Measurements from ENCODE around the gene PEX16. TPM values are rescaled to one million over a fixed set of nuclear protein-coding genes. Genes with fewer than 3 reads are reported as not detected.

The PEX16 gene
- total RNA-seq = 8.5 TPM
- long read RNA-seq, transcript PEX16-202 (11 exons, 1,335 nt) = major isoform, 11 of 13 reads
- long read RNA-seq, partial matches to known transcripts = 1 of 13 reads
- long read RNA-seq, other reads (novel, unspliced or antisense) = 1 of 13 reads

- DNase-seq (peak; percentile 98), ATAC-seq (ENCODE audit: poor library complexity) (peak; percentile 96)
- intact Hi-C loops (cut with DNase I) = loop anchor here (5.0 kb wide), 1 partner anchor 60 kb away; no protein-coding TSS in a partner anchor
Measured at GRCh38 chr11:45917623-45918330, at the start of gene PEX16. Gene PEX16 (minus strand): TSS chr11:45917877. CDS start chr11:45917811, 66 bp downstream.

GRCh38 chr11:45964911-45965389, 47.3 kb upstream of the PEX16 start:
- DNase-seq (no peak), ATAC-seq (ENCODE audit: poor library complexity) (peak; percentile 88)
- intact Hi-C loops (cut with DNase I) = loop anchor here (2.0 to 10.0 kb wide), 2 partner anchors 42 to 350 kb away; no protein-coding TSS in a partner anchor

- DNase-seq (no peak), ATAC-seq (ENCODE audit: poor library complexity) (no peak)
- intact Hi-C loops (cut with DNase I) = loop anchor here (10.0 kb wide), 1 partner anchor 353 kb away; no protein-coding TSS in a partner anchor
Measured at GRCh38 chr11:45961751-45962240, 44.1 kb upstream of the PEX16 start.

GRCh38 chr11:45960387-45961095, 42.9 kb upstream of the PEX16 start:
- intact Hi-C loops (cut with DNase I) = loop anchor here (10.0 kb wide), 1 partner anchor 354 kb away; no protein-coding TSS in a partner anchor
- ATAC-seq (ENCODE audit: poor library complexity) (peak; percentile 67), DNase-seq (no peak)

GRCh38 chr11:45959851-45960250, 42.2 kb upstream of the PEX16 start:
- DNase-seq (no peak), ATAC-seq (ENCODE audit: poor library complexity) (no peak)
- intact Hi-C loops (cut with DNase I) = loop anchor here (10.0 kb wide), 1 partner anchor 355 kb away; no protein-coding TSS in a partner anchor

GRCh38 chr11:45949992-45950407, 32.3 kb upstream of the PEX16 start:
- DNase-seq (no peak), ATAC-seq (ENCODE audit: poor library complexity) (peak; percentile 15)

GRCh38 chr11:45948356-45948755, 30.7 kb upstream of the PEX16 start:
- intact Hi-C loops (cut with DNase I) = no loop called here
- no peak for DNase-seq
- ATAC-seq (ENCODE audit: poor library complexity) = no peak

More at GRCh38 chr11:45949992-45950407, 32.3 kb upstream of the PEX16 start:
- intact Hi-C loops (cut with DNase I) = no loop called here

GRCh38 chr11:45947885-45948284, 30.2 kb upstream of the PEX16 start:
- DNase-seq (no peak), ATAC-seq (ENCODE audit: poor library complexity) (no peak)
- intact Hi-C loops (cut with DNase I) = no loop called here

GRCh38 chr11:45945397-45945999, 27.8 kb upstream of the PEX16 start:
- ATAC-seq (ENCODE audit: poor library complexity) (no peak), DNase-seq (no peak)
- intact Hi-C loops (cut with DNase I) = no loop called here

GRCh38 chr11:45942381-45942780, 24.7 kb upstream of the PEX16 start:
- DNase-seq (no peak), ATAC-seq (ENCODE audit: poor library complexity) (no peak)
- intact Hi-C loops (cut with DNase I) = no loop called here

GRCh38 chr11:45941285-45941684, 23.6 kb upstream of the PEX16 start:
- intact Hi-C loops (cut with DNase I) = no loop called here
- DNase-seq (no peak), ATAC-seq (ENCODE audit: poor library complexity) (no peak)

GRCh38 chr11:45939836-45940235, 22.2 kb upstream of the PEX16 start:
- no peak for ATAC-seq (ENCODE audit: poor library complexity)
- DNase-seq = no peak
- intact Hi-C loops (cut with DNase I) = no loop called here

GRCh38 chr11:45937916-45938315, 20.2 kb upstream of the PEX16 start:
- intact Hi-C loops (cut with DNase I) = no loop called here

GRCh38 chr11:45936511-45937054, 18.9 kb upstream of the PEX16 start:
- no peak for DNase-seq
- no peak for ATAC-seq (ENCODE audit: poor library complexity)
- intact Hi-C loops (cut with DNase I) = no loop called here

More at GRCh38 chr11:45937916-45938315, 20.2 kb upstream of the PEX16 start:
- no peak for DNase-seq
- ATAC-seq (ENCODE audit: poor library complexity) = no peak

GRCh38 chr11:45935349-45936064, 17.8 kb upstream of the PEX16 start:
- DNase-seq = no peak
- intact Hi-C loops (cut with DNase I) = no loop called here
- ATAC-seq (ENCODE audit: poor library complexity) = no peak

GRCh38 chr11:45934580-45935318, 17.1 kb upstream of the PEX16 start:
- intact Hi-C loops (cut with DNase I) = no loop called here
- DNase-seq (no peak), ATAC-seq (ENCODE audit: poor library complexity) (no peak)

GRCh38 chr11:45933846-45934579, 16.3 kb upstream of the PEX16 start:
- DNase-seq (no peak), ATAC-seq (ENCODE audit: poor library complexity) (no peak)
- intact Hi-C loops (cut with DNase I) = no loop called here
